Esophagus squamous epithelium (tissue), 4 donors: Measurements from ENCODE around the gene ISOC2.

ENCODE experiments used
- CTCF ChIP-seq, 6 experiments: fragments of 450-650 bp in 4 of 6; fragments of 200-600 bp in 2 of 6; sonication (generic) in 2 of 6; IDR thresholded peaks; one replicate each; pipeline ENCODE4 v1.5.1; 2016 to 2019; ENCODE audit warnings: antibody characterized with exemption in 6 of 6, mild to moderate bottlenecking in 4 of 6, moderate library complexity in 4 of 6
- POLR2A ChIP-seq, 4 donors: fragments of 450-650 bp; IDR thresholded peaks; one replicate each; pipeline ENCODE4 v1.6.1; 2017; ENCODE audit warnings: antibody characterized with exemption in 4 of 4, mild to moderate bottlenecking in 4 of 4, moderate library complexity in 3 of 4

- no peak for TF ChIP-seq CTCF (IDR thresholded peaks at IDR 0.05)
- no peak for TF ChIP-seq POLR2A (IDR thresholded peaks at IDR 0.05)
These were observed 36.3 kb upstream of the ISOC2 start for GRCh38 chr19:55497763-55498162.
